Measurements from ENCODE around the gene MXRA8. TPM values are rescaled to one million over a fixed set of nuclear protein-coding genes. Genes with fewer than 3 reads are reported as not detected.

MXRA8 gene
- total RNA-seq, 4 donors from 2014 or later: 57.1 to 143 (median 106) TPM

DNA sequence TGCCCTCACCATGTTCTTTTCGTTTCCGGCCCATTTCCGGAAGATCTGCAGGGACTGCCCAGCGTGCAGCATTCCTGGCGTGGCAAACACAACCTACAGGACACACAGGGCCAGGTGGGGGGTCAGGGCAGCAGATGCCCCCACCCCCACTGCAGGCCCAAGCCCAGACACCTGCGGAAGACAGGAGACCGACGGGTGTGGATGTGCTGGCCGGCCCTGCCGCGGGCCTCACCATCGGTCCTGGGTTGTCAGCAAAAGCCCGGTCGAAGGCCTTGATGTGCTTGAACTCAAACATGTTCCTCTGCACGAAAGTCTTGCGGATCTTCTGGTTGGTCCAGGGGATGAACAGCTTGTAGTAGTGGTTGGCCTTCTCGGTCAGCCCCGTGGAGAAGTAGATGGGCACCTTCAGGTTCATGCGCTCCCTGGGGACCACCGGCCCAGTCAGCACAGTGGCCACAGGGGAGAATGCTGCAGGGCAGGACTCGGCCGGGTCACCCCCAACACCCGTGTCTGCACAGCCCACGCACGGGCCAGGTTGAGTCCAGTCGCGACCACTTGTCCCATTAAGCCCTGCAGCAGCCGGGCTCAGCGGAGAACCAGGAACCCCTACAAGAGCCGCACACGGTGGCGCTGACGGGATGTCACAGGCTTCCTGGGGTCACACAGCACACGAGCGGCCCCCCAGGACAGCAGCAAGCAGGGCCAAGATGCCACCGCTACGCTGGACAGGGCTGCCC is 44.7 kb downstream of the MXRA8 start:
- no peak for TF ChIP-seq POLR2A (IDR thresholded peaks at IDR 0.05)
- TF ChIP-seq, protein P1, sequence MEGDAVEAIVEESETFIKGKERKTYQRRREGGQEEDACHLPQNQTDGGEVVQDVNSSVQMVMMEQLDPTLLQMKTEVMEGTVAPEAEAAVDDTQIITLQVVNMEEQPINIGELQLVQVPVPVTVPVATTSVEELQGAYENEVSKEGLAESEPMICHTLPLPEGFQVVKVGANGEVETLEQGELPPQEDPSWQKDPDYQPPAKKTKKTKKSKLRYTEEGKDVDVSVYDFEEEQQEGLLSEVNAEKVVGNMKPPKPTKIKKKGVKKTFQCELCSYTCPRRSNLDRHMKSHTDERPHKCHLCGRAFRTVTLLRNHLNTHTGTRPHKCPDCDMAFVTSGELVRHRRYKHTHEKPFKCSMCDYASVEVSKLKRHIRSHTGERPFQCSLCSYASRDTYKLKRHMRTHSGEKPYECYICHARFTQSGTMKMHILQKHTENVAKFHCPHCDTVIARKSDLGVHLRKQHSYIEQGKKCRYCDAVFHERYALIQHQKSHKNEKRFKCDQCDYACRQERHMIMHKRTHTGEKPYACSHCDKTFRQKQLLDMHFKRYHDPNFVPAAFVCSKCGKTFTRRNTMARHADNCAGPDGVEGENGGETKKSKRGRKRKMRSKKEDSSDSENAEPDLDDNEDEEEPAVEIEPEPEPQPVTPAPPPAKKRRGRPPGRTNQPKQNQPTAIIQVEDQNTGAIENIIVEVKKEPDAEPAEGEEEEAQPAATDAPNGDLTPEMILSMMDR (IDR thresholded peaks at IDR 0.05): no peak
- intact Hi-C loops (cut with DNase I): no loop called here
- H3K4me3 ChIP-seq (replicated peaks in 1 of 3): no peak overlapping the region
- peaks cover 12 to 18% of the 10 kb centered on the region in 2 donors for H3K4me1 ChIP-seq
- H3K9me3 ChIP-seq: no peaks in the 10 kb centered on the region
- DNase-seq: no peak
- 93% methylated on average over 8 to 30 of the region's 37 CpGs for WGBS, 2 donors
- no peak overlapping the region for H3K27ac ChIP-seq
- no peaks in the 10 kb centered on the region for H3K27me3 ChIP-seq
- H3K36me3 ChIP-seq: peaks cover 41 to 42% of the 10 kb centered on the region in 2 donors

DNA sequence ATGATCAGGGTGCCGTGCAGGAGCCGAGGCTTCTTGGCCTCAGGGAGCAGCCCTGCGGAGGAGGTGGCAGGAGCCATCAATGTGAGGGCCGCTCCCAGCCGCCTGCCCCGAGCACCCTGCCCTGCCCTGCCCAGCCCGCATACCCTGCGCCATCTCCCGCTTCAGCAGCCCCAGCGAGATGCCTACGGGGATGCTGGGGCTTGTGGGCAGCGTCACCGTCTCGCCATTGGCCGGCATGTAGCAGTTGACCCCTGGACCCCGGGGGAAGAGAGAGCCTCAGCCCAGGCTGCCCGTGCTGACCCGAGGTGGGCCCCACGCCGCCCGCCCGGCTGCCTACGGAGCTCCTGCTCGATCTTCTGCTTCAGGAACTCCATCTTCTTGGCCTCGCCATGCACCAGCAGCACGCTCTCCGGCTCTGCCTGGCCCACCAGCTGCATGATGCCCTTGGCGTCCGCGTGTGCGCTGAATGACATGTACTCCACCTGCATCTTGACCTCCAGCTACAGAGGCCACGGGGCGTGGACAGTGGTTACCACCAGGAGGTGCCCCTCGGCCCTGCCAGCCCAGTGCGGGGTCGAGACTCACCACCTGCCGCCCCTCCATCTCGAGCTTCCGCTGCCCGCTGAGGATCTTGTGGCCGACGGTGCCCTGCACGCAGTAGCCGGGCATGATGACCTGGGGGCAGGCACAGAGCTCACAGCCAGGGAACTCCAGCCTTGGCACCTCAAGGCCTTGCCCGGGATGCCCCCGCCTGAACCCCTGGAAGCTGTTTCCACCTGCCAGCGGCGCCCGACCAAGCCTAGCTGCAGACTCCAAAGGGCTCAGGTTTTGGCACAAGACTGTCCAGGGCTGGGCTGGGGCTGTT is 45.7 kb downstream of the MXRA8 start:
- DNase-seq: no peak
- Histone ChIP-seq H3K36me3 (peaks cover 41 to 42% of the 10 kb centered on the region in 2 donors), H3K27me3 (no peaks in the 10 kb centered on the region), H3K27ac (no peak overlapping the region), H3K4me1 (peaks cover 8 to 9% of the 10 kb centered on the region in 2 donors), H3K9me3 (no peaks in the 10 kb centered on the region), H3K4me3 (replicated peaks in 1 of 3) (no peak overlapping the region)
- intact Hi-C loops (cut with DNase I): no loop called here
- 92 to 96% methylated on average over 20 to 28 of the region's 49 CpGs for WGBS, 2 donors
- TF ChIP-seq, protein P1 (IDR thresholded peaks at IDR 0.05): no peak
- no peak for TF ChIP-seq POLR2A (IDR thresholded peaks at IDR 0.05)

DNA sequence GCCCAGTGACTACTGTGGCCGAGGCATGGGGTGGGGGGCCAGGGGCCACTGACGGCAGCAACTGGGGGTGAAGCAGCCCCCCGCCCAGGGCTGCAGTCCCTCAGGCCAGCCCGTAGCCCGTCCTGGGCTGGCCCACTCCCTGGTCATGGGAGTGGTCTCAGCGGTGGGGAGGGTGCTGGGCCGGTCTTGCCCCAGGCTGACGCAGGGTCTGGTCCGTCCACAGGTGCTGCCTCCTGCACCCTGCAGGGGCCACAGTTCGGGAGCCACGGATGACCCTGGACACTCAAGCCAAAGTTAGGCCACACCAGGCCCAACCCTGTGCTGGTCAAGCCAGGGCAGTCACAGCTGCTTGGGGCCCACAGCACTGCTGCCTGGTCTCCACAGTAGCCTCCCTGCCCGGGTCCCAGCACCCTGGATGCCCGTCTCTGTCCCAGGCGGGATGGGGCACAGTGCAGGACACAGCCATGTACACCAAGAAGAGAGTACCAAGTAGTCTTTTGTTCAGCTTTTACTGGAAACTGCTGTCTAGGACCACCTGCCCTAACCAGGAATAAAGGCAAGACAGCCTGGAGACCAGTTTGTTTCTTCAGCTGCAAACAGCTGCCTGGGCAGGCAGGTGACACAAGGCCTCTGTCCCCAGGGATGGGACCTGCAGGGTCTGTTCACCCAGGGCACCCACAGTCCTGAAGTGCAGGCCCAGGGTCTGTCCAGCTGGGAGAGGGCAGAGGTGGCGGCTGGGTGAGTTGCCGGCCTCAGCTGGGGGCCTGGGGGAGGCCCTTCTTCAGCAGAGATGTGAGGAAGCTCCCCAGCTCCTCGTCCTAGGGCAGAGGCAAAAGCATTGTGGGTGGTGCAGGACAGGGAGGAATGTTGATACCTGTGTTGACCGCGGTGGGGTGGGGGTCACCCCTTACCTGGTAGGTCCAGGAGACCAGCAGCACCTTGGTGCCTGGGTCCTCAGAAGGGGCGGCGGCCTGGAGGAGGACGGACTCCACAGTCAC is 46.9 kb downstream of the MXRA8 start:
- WGBS, 2 donors: 91 to 93% methylated on average over 7 to 9 of the region's 22 CpGs
- H3K4me3 ChIP-seq (replicated peaks in 1 of 3): no peak overlapping the region
- H3K4me1 ChIP-seq: peaks cover 17% of the 10 kb centered on the region in 2 donors
- no peaks in the 10 kb centered on the region for H3K9me3 ChIP-seq
- H3K36me3 ChIP-seq: peaks cover 41 to 42% of the 10 kb centered on the region in 2 donors
- no peaks in the 10 kb centered on the region for H3K27me3 ChIP-seq
- no peak for TF ChIP-seq POLR2A (IDR thresholded peaks at IDR 0.05)
- TF ChIP-seq, protein P1 (IDR thresholded peaks at IDR 0.05): no peak
- intact Hi-C loops (cut with DNase I): no loop called here
- no peak overlapping the region for H3K27ac ChIP-seq
- no peak for DNase-seq

DNA sequence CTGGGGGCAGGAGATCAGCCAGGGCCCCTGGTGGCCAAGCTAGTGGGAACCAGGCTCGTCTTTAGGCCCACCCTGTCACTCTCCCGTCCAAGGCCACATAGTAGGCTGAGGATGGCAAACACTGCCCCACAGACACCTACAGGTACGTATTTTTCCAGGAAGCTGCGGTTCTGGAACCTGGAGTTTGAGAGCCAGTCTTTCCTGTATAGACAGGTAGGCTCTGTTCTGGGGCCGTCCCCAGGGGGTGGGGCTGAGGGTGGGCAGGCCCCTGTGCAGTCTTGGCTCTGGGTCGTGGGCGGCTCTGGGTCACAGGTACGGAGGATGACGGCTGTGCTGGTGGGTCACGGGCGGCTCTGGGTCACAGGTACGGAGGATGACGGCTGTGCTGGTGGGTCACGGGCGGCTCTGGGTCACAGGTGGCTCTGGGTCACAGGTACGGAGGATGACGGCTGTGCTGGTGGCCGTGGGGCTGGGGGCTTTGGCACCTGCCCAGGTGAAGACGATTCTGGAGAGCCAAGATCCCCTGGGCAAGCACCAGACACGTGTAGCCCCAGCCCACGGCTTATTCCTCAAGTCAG is 47.8 kb downstream of the MXRA8 start:
- DNase-seq: no peak
- TF ChIP-seq POLR2A (IDR thresholded peaks at IDR 0.05): no peak
- TF ChIP-seq, protein P1 (IDR thresholded peaks at IDR 0.05): no peak
- Histone ChIP-seq H3K4me3 (replicated peaks in 1 of 3) (no peak overlapping the region), H3K9me3 (no peaks in the 10 kb centered on the region), H3K27me3 (no peaks in the 10 kb centered on the region), H3K36me3 (peaks cover 38 to 41% of the 10 kb centered on the region in 2 donors), H3K27ac (no peak overlapping the region), H3K4me1 (peaks cover 25 to 26% of the 10 kb centered on the region in 2 donors)
- intact Hi-C loops (cut with DNase I): no loop called here
- 87 to 94% methylated on average over 21 of the region's 21 CpGs for WGBS, 2 donors

All from thyroid gland (tissue), 4 donors.